Upper lobe of left lung (tissue), 6 donors: ENCODE results near the gene CYFIP1. TPM values are rescaled to one million over a fixed set of nuclear protein-coding genes. Genes with fewer than 3 reads are reported as not detected.

Experiments used
- ATAC-seq, 2 donors: fragments of 200-7000 bp; cut with Tn5 transposase; one replicate each; pipeline ENCODE4 v1.9.1; 2022; ENCODE audit warnings: mild to moderate bottlenecking in 2 of 2, moderate library complexity in 2 of 2; ENCODE audit not compliant: low FRiP score in 2 of 2
- DNase-seq, 2 donors: peaks; one replicate each; pipeline ENCODE4 v3.0.0-alpha.2; 2019 to 2020
- H3K27ac ChIP-seq, 4 donors: fragments of 200-600 bp; sonication (generic); one replicate each; pipeline ENCODE4 v1.5.1; 2016 to 2019
- H3K27me3 ChIP-seq, 4 donors: fragments of 200-600 bp; sonication (generic); one replicate each; pipeline ENCODE4 v1.5.1; 2017 to 2019
- H3K36me3 ChIP-seq, 4 donors: fragments of 200-600 bp; sonication (generic); one replicate each; pipeline ENCODE4 v1.5.1; 2016 to 2019
- H3K4me1 ChIP-seq, 4 donors: fragments of 200-600 bp; sonication (generic); one replicate each; pipeline ENCODE4 v1.5.1; 2018 to 2019
- H3K4me3 ChIP-seq, 4 donors: fragments of 200-600 bp; sonication (generic); one replicate each; pipeline ENCODE4 v1.5.1; 2017 to 2019; ENCODE audit warnings: mild to moderate bottlenecking in 2 of 4, moderate library complexity in 1 of 4
- H3K9me3 ChIP-seq, 4 donors: fragments of 200-600 bp; sonication (generic); one replicate each; pipeline ENCODE4 v1.5.1; 2018 to 2019
- EP300 ChIP-seq, 4 donors: sonication (generic); formaldehyde crosslinking; IDR thresholded peaks; one replicate each; pipeline ENCODE4 v1.5.1; 2017; ENCODE audit warnings: antibody characterized with exemption in 4 of 4, control low read depth in 2 of 4
- POLR2A ChIP-seq, 4 donors: fragments of 450-650 bp; IDR thresholded peaks; one replicate each; pipeline ENCODE4 v1.5.1; 2016 to 2017; ENCODE audit warnings: antibody characterized with exemption in 4 of 4, mild to moderate bottlenecking in 2 of 4
- POLR2AphosphoS5 ChIP-seq, 2 donors: sonication (generic); formaldehyde crosslinking; IDR thresholded peaks; one replicate each; pipeline ENCODE4 v1.5.1; 2017; ENCODE audit warnings: antibody characterized with exemption in 2 of 2
- WGBS, 2 donors: methylation state at CpG; one replicate each; pipeline ENCODE4 v1.1.5; 2017 to 2018; 5-methylcytosine and 5-hydroxymethylcytosine counted together
- total RNA-seq, 6 donors: library from RNA; depleted of rRNA in 4 of 6; stranded (reverse); fragments of >200 nt in 4 of 6; gene quantifications; one replicate each; pipeline versions ENCODE4 v1.1.0 to v1.2.1, GENCODE V29; 2016 to 2021
- TF ChIP-seq, protein P1 (sequence below), 6 experiments: fragments of 450-650 bp in 4 of 6; fragments of 200-600 bp in 2 of 6; sonication (generic) in 2 of 6; IDR thresholded peaks; one replicate each; pipeline ENCODE4 v1.5.1; 2016 to 2019; ENCODE audit warnings: antibody characterized with exemption in 6 of 6
- donor health status: DM: no; HTN: no; CAD: no; lungs with moderate emphysema.
- donor health status: DM: no; HTN: yes; CAD: no; lungs with severe emphysema.

Gene CYFIP1
- 100 to 1,000 TPM; 100 to 171 (median 136) TPM for total RNA-seq

DNA sequence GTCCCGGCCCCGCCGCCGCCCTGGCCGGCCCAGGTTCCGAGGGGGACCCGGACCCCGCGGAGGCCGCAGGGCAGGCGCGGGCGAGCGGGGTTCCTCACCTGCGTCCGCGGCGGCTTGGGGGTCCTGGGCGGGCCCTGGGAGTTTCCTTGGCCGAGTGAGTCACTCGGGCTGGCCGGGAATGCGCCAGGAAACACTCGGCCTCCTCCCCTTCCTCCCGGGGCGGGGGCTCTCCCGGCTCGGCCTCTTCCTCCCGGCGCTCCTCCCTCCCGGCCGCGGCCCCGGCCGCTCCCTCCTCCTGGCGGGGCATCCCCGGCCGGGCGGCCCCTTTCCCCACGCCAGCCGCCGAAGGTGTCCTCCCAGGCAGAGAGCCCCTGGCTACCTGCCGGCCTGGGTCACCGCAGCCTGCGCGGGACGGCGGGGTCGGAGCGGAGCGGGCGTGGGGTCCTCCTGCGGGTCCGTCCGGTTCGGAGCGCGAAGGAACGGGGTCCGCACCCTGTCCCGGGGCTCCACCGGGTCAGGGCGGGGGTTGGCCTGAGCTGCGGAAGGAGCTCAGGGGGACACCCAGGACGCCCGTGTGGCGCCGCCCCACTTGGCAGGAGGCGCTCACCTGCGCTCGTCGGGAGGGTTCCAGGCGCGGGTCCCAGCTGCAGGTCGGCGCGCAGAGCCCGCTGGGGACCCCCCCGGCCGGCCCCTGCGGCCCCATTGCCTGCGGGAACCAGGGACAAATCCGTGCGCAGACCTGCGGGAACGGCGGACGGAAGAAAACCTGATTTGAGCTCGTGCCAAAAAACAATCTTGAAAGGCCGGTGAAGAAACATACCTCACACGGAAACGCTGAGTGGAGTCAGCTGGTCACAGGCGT, at the start of gene CYFIP1:
Gene CYFIP1, minus strand, starts transcription at position 180 of the 862 bp plus-strand sequence. CDS start 33,083 bp downstream, outside the sequence.
- ATAC-seq (peak; percentile 95 to 97), DNase-seq (peak; percentile 90 to 95)
- no peaks in the 10 kb centered on the region for H3K36me3 ChIP-seq
- H3K4me1 ChIP-seq = peaks cover 10 to 17% (median 13%) of the 10 kb centered on the region in 4 donors
- H3K27ac ChIP-seq = peak within 1 kb of the TSS; percentile 81 to 95 (median 94)
- WGBS, 2 donors = 3 to 4% methylated on average over 18 to 31 of the region's 93 CpGs
- H3K9me3 ChIP-seq = no peaks in the 10 kb centered on the region
- peak within 1 kb of the TSS; percentile 66 to 99 (median 95) for H3K4me3 ChIP-seq
- no peaks in the 10 kb centered on the region for H3K27me3 ChIP-seq
- peak in 2 of 4 donors; percentile 61 to 65 for TF ChIP-seq EP300 (IDR thresholded peaks at IDR 0.05)
- TF ChIP-seq POLR2AphosphoS5 (IDR thresholded peaks at IDR 0.05) = peak; percentile 67 to 79
- peak in 2 of 4 donors; percentile 71 to 77 for TF ChIP-seq POLR2A (IDR thresholded peaks at IDR 0.05)
- TF ChIP-seq, protein P1, sequence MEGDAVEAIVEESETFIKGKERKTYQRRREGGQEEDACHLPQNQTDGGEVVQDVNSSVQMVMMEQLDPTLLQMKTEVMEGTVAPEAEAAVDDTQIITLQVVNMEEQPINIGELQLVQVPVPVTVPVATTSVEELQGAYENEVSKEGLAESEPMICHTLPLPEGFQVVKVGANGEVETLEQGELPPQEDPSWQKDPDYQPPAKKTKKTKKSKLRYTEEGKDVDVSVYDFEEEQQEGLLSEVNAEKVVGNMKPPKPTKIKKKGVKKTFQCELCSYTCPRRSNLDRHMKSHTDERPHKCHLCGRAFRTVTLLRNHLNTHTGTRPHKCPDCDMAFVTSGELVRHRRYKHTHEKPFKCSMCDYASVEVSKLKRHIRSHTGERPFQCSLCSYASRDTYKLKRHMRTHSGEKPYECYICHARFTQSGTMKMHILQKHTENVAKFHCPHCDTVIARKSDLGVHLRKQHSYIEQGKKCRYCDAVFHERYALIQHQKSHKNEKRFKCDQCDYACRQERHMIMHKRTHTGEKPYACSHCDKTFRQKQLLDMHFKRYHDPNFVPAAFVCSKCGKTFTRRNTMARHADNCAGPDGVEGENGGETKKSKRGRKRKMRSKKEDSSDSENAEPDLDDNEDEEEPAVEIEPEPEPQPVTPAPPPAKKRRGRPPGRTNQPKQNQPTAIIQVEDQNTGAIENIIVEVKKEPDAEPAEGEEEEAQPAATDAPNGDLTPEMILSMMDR (IDR thresholded peaks at IDR 0.05) = no peak

DNA sequence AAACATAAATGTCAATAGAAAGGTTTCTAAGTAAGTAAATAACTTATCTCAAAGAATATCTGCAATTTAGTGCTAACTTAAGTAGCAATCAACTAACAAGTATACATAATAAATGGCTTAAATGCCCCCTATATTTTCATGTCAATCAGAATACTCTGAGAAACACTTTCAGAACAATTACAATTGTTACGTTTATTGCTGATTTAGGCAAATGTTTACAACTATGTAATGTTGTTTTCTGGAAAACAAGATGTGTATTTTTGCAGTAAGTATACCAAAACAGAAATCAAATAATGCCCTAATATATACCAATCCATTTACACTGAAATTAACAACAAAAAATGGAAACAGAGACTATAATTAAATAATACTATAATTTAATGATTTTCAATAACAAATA, 46.0 kb upstream of the CYFIP1 start:
- Histone ChIP-seq H3K9me3 (no peaks in the 10 kb centered on the region), H3K27ac (no peak overlapping the region), H3K36me3 (peaks cover 45 to 99% (median 79%) of the 10 kb centered on the region in 4 donors), H3K27me3 (no peaks in the 10 kb centered on the region), H3K4me3 (no peak overlapping the region), H3K4me1 (no peaks in the 10 kb centered on the region)
- DNase-seq (no peak), ATAC-seq (no peak)
- TF ChIP-seq POLR2AphosphoS5 (IDR thresholded peaks at IDR 0.05) = no peak
- no peak for TF ChIP-seq EP300 (IDR thresholded peaks at IDR 0.05)
- no peak for TF ChIP-seq POLR2A (IDR thresholded peaks at IDR 0.05)
- TF ChIP-seq, protein P1 (IDR thresholded peaks at IDR 0.05) = no peak
- 80 to 93% methylated on average over 1 of the region's 1 CpG for WGBS, 2 donors

DNA sequence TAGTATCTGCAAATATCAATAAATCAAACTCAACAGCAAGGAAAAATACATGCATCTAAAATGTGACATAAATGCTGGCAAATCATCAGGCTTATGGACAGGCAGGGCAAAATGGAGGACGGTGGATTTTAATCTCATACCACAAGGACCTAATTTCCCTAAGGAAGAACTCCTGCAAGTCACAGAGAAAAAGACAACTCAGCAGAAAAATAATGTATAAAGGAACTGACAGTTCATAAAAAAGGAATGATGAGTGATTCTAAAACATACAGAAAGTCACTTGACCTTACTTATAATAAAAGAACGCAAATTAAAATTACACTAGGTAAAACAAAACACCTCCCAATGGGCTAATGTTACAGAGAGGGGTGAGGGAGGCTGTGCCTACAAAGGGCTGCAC, 42.0 kb upstream of the CYFIP1 start:
- WGBS, 2 donors = 93 to 96% methylated on average over 2 of the region's 2 CpGs
- Histone ChIP-seq H3K4me3 (no peak overlapping the region), H3K36me3 (peaks cover 48 to 98% (median 84%) of the 10 kb centered on the region in 4 donors), H3K4me1 (no peaks in the 10 kb centered on the region), H3K27me3 (no peaks in the 10 kb centered on the region), H3K9me3 (no peaks in the 10 kb centered on the region), H3K27ac (no peak overlapping the region)
- TF ChIP-seq POLR2A (IDR thresholded peaks at IDR 0.05) (no peak), POLR2AphosphoS5 (IDR thresholded peaks at IDR 0.05) (no peak), EP300 (IDR thresholded peaks at IDR 0.05) (no peak)
- TF ChIP-seq, protein P1 (IDR thresholded peaks at IDR 0.05) = no peak
- no peak for ATAC-seq
- DNase-seq = no peak

DNA sequence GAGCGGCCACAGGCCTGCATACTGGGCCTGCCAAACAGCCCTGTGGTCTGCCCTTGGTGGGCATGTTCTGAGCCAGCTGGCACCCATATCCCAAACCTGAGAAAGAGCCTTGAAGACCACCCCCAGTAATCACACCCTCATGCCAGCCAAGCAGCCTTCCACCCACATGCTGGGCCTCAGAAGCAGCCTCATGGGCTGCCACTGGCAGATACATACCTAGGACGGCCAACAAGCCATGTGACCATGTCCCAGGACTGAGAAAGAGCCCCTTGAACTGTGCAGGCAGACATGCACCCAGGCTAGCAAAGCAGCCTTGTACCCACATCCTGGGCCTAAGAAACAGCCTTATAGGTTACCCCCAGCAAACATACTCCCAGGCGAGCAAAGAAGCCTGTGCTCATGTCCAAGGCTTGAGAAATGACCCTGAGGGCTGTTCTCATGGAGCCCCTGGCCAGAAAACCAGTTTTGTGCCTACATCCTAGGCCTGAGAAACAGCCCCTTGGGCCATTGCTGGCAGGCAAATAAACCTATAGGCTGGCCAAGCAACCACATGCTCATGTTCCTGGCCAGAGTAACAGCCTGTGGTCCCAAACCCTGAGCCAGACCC, 34.3 kb upstream of the CYFIP1 start:
- Histone ChIP-seq H3K4me1 (no peaks in the 10 kb centered on the region), H3K9me3 (no peaks in the 10 kb centered on the region), H3K4me3 (no peak overlapping the region), H3K27ac (no peak overlapping the region), H3K36me3 (peaks cover 33 to 94% (median 66%) of the 10 kb centered on the region in 4 donors), H3K27me3 (no peaks in the 10 kb centered on the region)
- WGBS, 2 donors = 91% methylated on average over 2 of the region's 3 CpGs; no CpG with 5 or more reads in 1 of the 2 donors
- ATAC-seq (peak in 1 of 2 donors; percentile 44), DNase-seq (no peak)
- no peak for TF ChIP-seq EP300 (IDR thresholded peaks at IDR 0.05)
- TF ChIP-seq POLR2A (IDR thresholded peaks at IDR 0.05) = no peak
- TF ChIP-seq, protein P1 (IDR thresholded peaks at IDR 0.05) = no peak
- no peak for TF ChIP-seq POLR2AphosphoS5 (IDR thresholded peaks at IDR 0.05)
